HCEC 1CT (cell line): ENCODE measurements around the gene FUCA1.
"Not testable (repeated sequence)": the region's sequence is repeated elsewhere in the genome, so short reads cannot be mapped to it uniquely, and the experiment has no call there.

ENCODE experiments used
- DNase-seq: peaks from one replicate; pipeline ENCODE4 v3.0.0-alpha.2; 2017

The FUCA1 gene

DNA sequence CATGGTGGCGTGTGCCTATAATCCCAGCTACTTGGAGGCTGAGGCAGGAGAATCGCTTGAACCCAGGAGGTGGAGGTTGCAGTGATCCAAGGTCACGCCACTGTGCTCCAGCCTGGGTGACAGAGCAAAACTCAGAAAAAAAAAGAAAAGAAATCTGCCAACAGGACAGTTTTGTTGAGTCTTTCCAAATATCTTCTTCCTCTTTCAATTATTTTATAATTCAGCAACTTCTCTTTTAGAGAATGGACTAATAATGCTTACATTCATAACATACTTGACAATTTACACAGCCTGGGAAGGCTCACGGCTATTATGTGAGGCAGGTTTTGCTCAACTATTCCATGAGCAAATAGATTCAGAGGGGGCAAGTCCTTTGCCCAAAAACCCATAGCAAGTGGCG is 27.0 kb upstream of the FUCA1 start:
- DNase-seq: no peak

GRCh38 chr1:23889074-23889473 is 21.0 kb upstream of the FUCA1 start:
- no peak for DNase-seq

DNA sequence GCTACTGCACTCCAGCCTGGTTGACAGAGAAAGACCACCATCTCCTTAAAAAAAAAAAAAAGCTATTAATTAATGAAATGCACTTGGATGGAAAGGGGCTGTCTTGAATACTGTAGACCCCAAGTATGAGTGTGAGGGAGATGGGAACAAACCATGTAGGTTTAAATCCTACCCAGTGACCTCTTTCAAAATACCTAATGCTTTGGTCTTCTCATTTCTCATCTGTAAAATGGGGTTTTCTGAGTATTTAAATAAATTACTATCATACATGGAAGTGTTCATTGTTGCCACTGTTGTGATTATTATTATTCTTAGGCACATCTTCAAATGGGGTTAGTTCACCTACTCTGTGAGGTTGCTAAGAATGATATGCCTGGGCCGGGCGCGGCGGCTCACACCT is 17.1 kb upstream of the FUCA1 start:
- no peak for DNase-seq

DNA sequence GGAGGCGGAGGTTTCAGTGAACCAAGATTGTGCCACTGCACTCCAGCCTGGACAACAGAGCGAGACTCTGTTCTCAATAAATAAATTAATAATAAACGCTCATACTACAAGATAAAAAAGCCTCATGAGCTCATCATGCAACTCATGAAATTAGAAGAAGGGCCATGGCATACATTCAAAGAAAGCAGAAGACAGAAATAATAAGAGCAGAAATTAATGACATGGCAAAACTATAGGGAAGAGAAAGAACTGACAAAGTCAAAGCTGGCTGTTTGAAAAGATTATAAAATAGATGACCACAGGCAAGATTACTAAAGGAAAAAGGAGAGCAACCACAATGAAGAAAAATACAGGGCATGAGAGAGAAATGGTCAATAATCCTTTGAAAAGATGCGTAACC is 14.7 kb upstream of the FUCA1 start:
- no peak for DNase-seq

DNA sequence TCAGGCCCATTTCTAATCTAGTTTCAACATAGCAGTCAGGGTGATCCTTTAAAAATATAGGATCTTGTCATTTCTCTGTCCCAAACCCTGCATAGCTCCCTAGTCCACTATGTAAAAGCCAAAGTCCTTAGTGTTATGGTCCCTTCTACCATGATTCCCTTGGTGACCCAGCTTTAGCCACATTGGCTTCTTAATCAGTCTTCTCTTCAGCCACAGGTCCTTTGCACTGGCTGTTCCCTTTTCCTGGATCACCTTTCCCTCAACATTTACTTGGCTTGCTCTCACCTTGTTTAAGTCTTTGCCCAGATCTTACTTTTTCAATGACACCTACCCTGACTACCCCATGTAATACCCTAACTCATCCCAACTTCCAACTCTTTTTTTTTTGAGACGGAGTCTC is 11.7 kb upstream of the FUCA1 start:
- no peak for DNase-seq

DNA sequence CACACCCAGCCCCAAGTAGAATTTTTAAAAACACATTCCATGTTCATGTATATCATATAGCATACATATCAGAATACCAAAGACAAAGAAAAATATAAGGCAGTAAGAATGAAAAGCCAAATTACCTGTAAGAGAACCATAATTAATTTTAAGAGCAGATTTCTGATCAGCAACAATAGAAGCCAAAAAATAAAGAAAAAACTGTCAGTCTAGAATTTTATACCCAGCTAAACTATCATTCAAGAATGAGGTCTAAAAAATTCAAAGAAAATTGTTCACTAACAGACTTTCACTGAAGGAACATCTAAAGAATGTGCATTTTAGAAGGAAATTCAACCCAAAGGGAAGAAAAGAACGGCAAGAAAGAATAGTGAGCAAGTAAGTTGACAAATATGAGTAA is 10.6 kb upstream of the FUCA1 start:
- no peak for DNase-seq

DNA sequence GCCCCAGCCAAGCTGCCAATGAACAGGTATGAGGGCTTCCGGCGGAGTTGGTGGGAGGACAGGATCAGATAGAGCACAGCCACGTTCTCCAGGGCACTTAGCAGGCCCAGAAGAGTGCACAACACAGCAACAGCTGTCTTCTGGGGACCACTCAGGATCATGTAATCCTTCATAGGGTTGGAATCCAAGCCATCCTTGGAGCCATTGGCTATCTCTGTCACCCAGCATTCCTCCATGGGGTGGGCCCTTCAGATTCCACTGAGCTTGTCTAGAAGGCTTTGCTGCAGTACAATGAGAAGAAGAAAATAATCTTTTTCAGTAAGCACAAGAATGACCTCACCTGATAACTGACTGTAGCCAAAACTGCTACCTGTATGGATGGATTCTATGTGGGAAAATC is 7.3 kb upstream of the FUCA1 start:
- no peak for DNase-seq

- no peak for DNase-seq
Measured at GRCh38 chr1:23872421-23872820, 4.3 kb upstream of the FUCA1 start.

GRCh38 chr1:23869051-23869450 is 961 bp upstream of the FUCA1 start:
- DNase-seq: no peak

DNA sequence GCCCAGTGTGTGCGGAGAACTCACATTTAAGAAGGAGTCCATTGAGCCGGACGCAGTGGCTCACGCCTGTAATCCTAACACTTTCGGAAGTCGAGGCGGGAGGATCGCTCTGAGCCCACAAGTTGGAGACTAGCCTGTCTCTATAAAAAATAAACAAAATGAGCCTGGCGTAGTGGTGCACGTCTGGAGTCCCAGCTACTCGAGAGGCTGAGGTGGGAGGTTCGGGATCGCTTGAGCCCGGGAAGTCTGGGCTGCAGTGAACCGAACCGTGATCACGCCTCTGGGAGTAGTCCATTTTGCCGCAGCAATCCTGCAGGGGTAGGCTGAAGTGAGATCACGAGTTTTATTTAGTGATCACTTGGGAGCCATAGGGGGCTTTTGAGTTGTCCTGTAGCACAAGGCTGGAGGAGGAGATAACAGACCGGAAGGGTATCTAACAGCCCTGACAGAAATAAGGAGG is 497 bp upstream of the FUCA1 start:
- no peak for DNase-seq

DNA sequence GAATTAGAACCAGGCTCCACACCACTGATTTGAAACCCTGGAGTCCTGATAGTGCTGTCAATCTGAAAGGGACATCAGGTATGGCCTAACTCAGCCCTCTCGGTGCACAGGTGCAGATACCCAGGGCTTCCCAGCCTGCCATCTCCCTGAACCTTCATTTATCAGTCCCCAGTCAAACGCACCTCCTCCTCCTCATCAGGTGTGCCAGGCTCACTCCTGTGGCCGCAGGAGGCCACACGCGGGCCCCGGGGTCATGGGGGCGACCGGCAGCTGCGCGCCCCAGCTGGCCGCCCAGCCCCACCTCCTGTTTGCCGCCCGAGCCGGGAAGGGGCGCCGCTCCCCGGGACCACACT is 572 bp downstream of the FUCA1 start:
- DNase-seq: no peak

DNA sequence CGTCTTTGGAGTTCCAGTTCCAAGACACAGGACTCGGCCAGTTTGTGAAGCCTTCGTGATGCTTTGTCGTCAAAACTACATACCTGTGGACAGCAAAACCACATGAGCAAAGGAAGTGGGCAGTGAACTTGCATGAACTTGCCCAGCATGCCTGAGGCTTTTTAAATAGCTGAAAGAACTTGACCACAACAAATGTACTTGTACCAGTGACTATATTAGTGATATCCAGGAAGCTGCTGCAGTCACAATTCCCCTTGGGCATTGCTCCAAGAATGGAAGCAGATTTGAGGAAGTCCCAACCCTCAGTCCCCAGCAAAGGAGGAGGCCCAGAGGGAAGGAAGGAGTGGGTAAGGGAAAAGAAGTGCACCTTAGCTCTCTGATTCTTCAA is 2.6 kb downstream of the FUCA1 start:
- DNase-seq: peak; percentile 15

DNA sequence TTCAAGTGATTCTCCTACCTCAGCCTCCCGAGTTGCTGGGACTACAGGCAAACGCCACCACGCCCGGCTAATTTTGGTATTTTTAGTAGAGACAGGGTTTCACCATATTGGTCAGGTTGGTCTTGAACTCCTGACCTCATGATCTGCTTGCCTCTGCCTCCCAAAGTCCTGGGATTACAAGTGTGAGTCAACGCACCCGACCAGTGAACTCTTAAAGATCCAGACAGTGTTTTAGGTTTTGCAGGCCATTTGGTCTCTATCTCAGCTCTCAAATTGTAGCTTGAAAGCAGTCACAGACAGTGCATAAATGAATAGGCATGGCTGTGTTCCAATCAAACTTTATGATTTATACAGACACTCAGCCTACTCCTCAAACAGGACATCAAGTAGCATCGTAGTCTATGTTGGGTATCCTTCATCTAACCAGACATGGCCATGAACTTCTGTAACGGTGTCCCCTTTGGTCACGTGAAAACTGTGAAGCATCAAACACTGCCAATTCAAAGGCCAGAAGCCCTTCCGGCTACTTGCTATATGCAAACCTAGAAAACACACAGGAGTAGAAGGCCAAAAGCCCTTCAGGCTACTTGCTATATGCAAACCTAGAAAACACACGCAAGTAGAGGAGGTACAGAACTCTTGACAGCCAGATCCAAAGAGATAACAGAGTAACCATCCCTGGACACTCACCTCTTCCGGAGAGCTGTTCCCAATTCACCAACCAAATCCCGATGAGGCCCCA is 3.1 kb downstream of the FUCA1 start:
- DNase-seq: no peak

DNA sequence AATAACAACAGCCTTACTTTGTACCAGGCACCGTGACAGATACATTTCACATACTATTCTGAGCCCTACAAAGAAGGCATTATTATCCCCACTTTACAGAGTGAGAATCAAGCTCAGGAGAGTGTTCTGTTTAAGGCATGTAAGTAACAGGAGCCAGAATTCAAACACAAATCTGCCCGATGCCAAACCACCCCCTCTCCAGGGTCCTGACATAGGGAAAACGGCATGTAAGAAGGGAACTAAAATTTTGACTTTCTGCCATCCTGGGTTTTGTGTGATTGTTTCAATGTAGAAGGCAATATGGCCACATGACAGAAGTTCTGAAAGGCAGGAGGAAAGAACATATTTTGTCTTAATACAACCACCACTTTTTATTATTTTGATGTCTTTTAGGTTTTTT is 5.5 kb downstream of the FUCA1 start:
- no peak for DNase-seq

GRCh38 chr1:23854568-23854967 is 13.5 kb downstream of the FUCA1 start:
- DNase-seq: peak; percentile 11

DNA sequence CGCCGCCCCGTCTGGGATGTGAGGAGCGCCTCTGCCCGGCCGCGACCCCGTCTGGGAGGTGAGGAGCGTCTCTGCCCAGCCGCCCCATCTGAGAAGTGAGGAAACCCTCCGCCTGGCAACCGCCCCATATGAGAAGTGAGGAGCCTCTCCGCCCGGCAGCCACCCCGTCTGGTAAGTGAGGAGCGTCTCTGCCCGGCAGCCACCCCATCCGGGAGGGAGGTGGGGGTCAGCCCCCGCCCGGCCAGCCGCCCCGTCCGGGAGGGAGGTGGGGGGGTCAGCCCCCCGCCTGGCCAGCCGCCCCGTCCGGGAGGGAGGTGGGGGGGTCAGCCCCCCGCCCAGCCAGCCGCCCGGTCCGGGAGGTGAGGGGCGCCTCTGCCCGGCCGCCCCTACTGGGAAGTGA is 15.0 kb downstream of the FUCA1 start:
- DNase-seq: not testable (repeated sequence)

GRCh38 chr1:23851406-23851805 is 16.7 kb downstream of the FUCA1 start:
- not testable (repeated sequence) for DNase-seq

GRCh38 chr1:23848673-23849616 is 19.1 kb downstream of the FUCA1 start:
- no peak for DNase-seq

DNA sequence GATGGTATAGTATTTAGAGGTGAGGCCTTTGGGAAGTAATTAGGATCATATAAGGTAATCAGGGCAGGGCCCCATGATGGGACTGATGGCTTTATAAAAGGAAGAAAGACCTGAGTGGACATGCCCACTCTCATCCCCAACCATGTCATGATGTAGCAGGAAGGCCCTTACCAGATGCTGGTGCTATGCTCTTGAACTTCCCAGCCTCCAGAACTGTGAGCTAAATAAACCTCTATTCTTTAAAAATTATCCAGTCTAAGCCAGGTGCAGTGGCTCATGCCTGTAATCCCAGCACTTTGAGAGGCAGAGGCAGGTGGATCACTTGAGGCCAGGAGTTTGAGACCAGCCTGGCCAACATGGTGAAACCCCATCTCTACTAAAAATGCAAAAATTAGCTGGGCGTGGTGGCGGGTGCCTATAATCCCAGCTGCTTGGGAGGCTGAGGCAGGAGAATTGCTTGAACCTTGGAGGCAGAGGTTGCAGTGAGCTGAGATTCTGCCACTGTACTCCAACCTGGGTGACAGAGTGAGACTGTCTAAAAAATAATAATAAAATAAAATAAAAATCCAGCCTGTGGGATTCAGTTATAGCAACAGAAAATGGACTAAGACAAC is 20.5 kb downstream of the FUCA1 start:
- DNase-seq: not testable (repeated sequence)

- no peak for DNase-seq
Measured at GRCh38 chr1:23845163-23845562, 22.9 kb downstream of the FUCA1 start.

DNA sequence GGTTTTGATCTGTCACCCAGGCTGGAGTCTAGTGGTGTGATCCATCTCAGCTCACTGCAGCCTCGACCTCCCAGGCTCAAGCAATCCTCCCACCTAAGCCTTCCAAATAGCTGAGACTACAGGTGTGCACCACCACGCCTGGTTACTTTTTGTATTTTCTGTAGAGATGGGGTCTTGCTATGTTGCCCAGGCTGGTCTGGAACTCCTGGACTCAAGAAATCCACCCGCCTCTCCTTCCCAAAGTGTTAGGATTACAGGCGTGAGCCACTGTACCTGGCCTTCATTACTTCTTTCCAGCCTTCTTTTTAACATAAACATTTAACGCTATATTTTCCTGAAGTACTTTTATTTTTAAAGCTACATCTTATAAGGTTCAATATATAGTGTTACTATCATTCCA is 24.4 kb downstream of the FUCA1 start:
- no peak for DNase-seq

- DNase-seq: peak; percentile 14
Measured at GRCh38 chr1:23838401-23838866, 29.7 kb downstream of the FUCA1 start.

GRCh38 chr1:23837908-23838307 is 30.2 kb downstream of the FUCA1 start:
- no peak for DNase-seq

DNA sequence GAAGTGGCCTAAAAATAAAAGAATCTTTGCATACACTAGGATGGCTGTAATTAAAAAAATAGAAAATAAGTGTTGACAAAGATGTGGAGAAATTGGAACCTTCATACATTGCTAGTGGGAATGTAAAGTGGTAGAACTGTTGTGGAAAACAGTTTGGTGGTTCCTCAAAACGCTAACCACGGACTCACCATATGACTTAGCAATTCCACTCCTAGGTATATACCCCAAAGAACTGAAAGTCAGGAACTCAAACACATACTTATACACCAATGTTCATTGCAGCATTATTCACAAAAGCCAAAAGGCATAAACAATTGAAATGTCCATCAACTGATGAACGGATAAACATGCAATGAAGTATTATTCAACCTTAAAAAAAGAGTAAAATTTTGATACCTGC is 32.1 kb downstream of the FUCA1 start:
- no peak for DNase-seq
